Calu3 (cell line): ENCODE measurements around the gene MON1B. TPM values are rescaled to one million over a fixed set of nuclear protein-coding genes. Genes with fewer than 3 reads are reported as not detected.
A peak's percentile ranks its signal among the peaks of the same experiment; 100 is the strongest.

Experiments used
- BruUV-seq: library from RNA; stranded (reverse); fragments of 400-500 nt; replicated peaks from 2 replicates; lab custom pipeline; 2021; lab: Mats Ljungman, UMichigan
- CTCF ChIA-PET: fragments of 300-600 bp; sonication (Branson Sonifier 250); formaldehyde crosslinking; loops from one replicate; lab custom pipeline; 2022; ENCODE audit warnings: antibody characterized with exemption; lab: Charles Lee
- DNase-seq: peaks from one replicate; pipeline ENCODE4 v3.0.0; 2022
- H3K27ac Mint-ChIP-seq: one replicate; pipeline ENCODE4 v1.8.0; 2022; ENCODE audit warnings: mixed read lengths; ENCODE audit not compliant: unreplicated experiment
- H3K27me3 Mint-ChIP-seq: one replicate; pipeline ENCODE4 v1.8.0; 2022; ENCODE audit warnings: mixed read lengths; ENCODE audit not compliant: unreplicated experiment
- H3K36me3 Mint-ChIP-seq: one replicate; pipeline ENCODE4 v1.8.0; 2022; ENCODE audit warnings: mild to moderate bottlenecking, moderate library complexity, mixed read lengths; ENCODE audit not compliant: insufficient read depth, unreplicated experiment
- H3K4me1 Mint-ChIP-seq: one replicate; pipeline ENCODE4 v1.8.0; 2022; ENCODE audit warnings: mild to moderate bottlenecking, low read depth, mixed read lengths; ENCODE audit not compliant: unreplicated experiment
- H3K4me3 Mint-ChIP-seq: one replicate; pipeline ENCODE4 v1.8.0; 2022; ENCODE audit warnings: mild to moderate bottlenecking, low read depth, moderate library complexity, mixed read lengths; ENCODE audit not compliant: unreplicated experiment
- H3K9me3 Mint-ChIP-seq: one replicate; pipeline ENCODE4 v1.8.0; 2022; ENCODE audit warnings: low read depth, mixed read lengths; ENCODE audit not compliant: unreplicated experiment
- CTCF ChIP-seq: fragments of 200-600 bp; IDR thresholded peaks from one replicate; pipeline ENCODE4 v1.8.0; 2022; ENCODE audit warnings: antibody characterized with exemption; ENCODE audit not compliant: unreplicated experiment
- intact Hi-C: fragments of 100-400 bp; cut with micrococcal nuclease; formaldehyde crosslinking; loops from one replicate; pipeline ENCODE4 v1.10.0; 2022; ENCODE audit not compliant: unreplicated experiment
- total RNA-seq: library from RNA; stranded (reverse); gene quantifications from 2 replicates; pipeline ENCODE4 v1.2.3, GENCODE V29; 2022

MON1B gene
- total RNA-seq, 1 experiment from 2014 or later, result 91.3 TPM

DNA sequence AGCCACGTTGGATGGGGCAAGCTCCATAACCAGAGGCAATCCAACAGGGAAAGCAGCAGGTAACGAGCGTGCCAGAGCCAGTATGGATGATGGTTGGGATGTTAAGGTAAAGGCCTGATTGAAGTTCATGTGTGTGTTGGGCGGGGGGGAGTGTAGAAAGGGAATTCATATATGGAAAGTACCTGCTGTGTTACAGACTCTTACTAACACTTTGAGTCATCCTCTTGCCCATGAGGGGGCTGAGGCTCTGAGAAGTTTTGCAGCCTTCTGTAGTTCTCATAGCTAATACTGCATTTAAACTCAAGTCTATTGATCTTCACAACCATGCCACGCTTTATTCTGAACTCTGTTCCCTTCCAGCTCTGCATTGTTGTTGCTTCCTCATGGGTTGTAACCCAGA is 36.8 kb downstream of the MON1B start:
- CTCF ChIA-PET, result interaction anchor here (0.5 kb wide), 1 partner anchor 173 kb away, joined by 6 read pairs; no protein-coding TSS in a partner anchor
- H3K4me3 Mint-ChIP-seq, result no peak overlapping the region
- H3K4me1 Mint-ChIP-seq, result peaks cover 7% of the 10 kb centered on the region
- TF ChIP-seq CTCF, result no peak
- intact Hi-C loops, result no loop called here
- DNase-seq, result no peak
- no peaks in the 10 kb centered on the region for H3K9me3 Mint-ChIP-seq
- H3K27ac Mint-ChIP-seq, result no peak overlapping the region
- H3K27me3 Mint-ChIP-seq, result peaks cover 8% of the 10 kb centered on the region
- BruUV-seq, result no TSS peak
- no peaks in the 10 kb centered on the region for H3K36me3 Mint-ChIP-seq

- Mint-ChIP-seq H3K9me3 (no peaks in the 10 kb centered on the region), H3K4me1 (peaks cover 16% of the 10 kb centered on the region), H3K27ac (no peak overlapping the region), H3K36me3 (no peaks in the 10 kb centered on the region), H3K4me3 (no peak overlapping the region), H3K27me3 (peaks cover 25% of the 10 kb centered on the region)
- TF ChIP-seq CTCF, result no peak
- CTCF ChIA-PET, result no interaction called here
- intact Hi-C loops, result no loop called here
- no TSS peak for BruUV-seq
- DNase-seq, result no peak
These were observed 40.1 kb downstream of the MON1B start for GRCh38 chr16:77231047-77231446.

GRCh38 chr16:77233799-77234519 is 43.0 kb downstream of the MON1B start:
- peaks cover 17% of the 10 kb centered on the region for H3K27me3 Mint-ChIP-seq
- no TSS peak for BruUV-seq
- H3K4me1 Mint-ChIP-seq, result peaks cover 19% of the 10 kb centered on the region
- no peaks in the 10 kb centered on the region for H3K36me3 Mint-ChIP-seq
- no peaks in the 10 kb centered on the region for H3K9me3 Mint-ChIP-seq
- TF ChIP-seq CTCF, result no peak
- intact Hi-C loops, result no loop called here
- H3K27ac Mint-ChIP-seq, result no peak overlapping the region
- no peak for DNase-seq
- H3K4me3 Mint-ChIP-seq, result no peak overlapping the region
- CTCF ChIA-PET, result interaction anchor here (0.6 to 4.0 kb wide), 3 partner anchors 348 to 349 kb away, joined by 3 to 40 read pairs (median 3); no protein-coding TSS in a partner anchor

- no TSS peak for BruUV-seq
- H3K27ac Mint-ChIP-seq, result peak overlapping the region; percentile 5
These were observed 43.6 kb downstream of the MON1B start for GRCh38 chr16:77234611-77235010.

More at GRCh38 chr16:77234611-77235010, 43.6 kb downstream of the MON1B start:
- DNase-seq, result peak; percentile 27
- Mint-ChIP-seq H3K4me1 (peaks cover 22% of the 10 kb centered on the region), H3K27me3 (peaks cover 17% of the 10 kb centered on the region), H3K9me3 (no peaks in the 10 kb centered on the region), H3K36me3 (no peaks in the 10 kb centered on the region), H3K4me3 (peak overlapping the region; percentile 4)
- TF ChIP-seq CTCF, result no peak
- CTCF ChIA-PET, result interaction anchor here (4.0 kb wide), 1 partner anchor 348 kb away, joined by 40 read pairs; no protein-coding TSS in a partner anchor
- intact Hi-C loops, result loop anchor here (5.0 kb wide), 4 partner anchors 73 to 738 kb away; no protein-coding TSS in a partner anchor
